GM10248 (cell line): ENCODE results near the gene TFDP2.

ENCODE experiments used
- CTCF ChIA-PET: fragments of 300-600 bp; sonication (Branson Sonifier 250); formaldehyde crosslinking; extraction: SDS; loops from one replicate; lab custom pipeline; 2021; ENCODE audit warnings: antibody characterized with exemption; lab: Yijun Ruan, JAX
- POLR2A ChIA-PET: fragments of 350-650 bp; sonication (Branson Sonifier 250); formaldehyde crosslinking; extraction: SDS; loops from one replicate; lab custom pipeline; 2020; ENCODE audit warnings: antibody characterized with exemption; lab: Yijun Ruan, JAX
- DNase-seq: peaks from one replicate; pipeline ENCODE4 v3.0.0; 2012; ENCODE audit errors: extremely low spot score
- CTCF ChIP-seq: IDR thresholded peaks from 2 replicates; pipeline ENCODE4 v1.5.1; 2012; ENCODE audit warnings: mild to moderate bottlenecking, low read depth; ENCODE audit errors: extremely low read depth, missing control alignments, control extremely low read depth

TFDP2 gene

DNA sequence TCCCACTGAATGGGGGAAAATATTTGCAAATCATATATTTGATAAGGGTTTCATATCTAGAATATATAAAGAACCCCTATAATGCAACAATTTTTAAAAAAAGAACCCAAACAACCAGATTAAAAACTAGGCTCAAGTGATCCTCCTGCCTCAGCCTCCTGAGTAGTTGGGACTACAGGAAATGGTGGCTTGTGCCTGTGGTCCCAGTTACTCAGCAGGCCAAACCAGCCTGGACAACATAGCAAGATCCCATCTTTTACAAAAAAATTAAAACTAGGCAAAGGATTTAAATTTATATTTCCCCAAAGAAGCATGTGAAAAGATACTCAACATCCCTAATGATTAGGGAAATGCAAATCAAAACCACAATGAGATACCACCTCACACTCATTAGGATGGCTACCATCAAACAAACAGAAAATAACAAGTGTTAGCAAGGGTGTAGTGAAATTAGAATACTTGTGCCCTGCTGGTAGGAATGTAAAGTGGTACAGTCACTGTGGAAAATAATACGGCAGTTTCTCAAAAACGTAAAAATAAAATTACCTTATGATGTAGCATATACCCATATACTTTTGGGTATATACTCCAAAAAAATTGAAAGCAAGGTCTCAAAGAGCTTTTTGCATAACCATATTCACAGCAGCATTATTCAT, 19.7 kb downstream of the TFDP2 start:
- no peak for TF ChIP-seq CTCF
- POLR2A ChIA-PET, result no interaction called here
- CTCF ChIA-PET, result no interaction called here
- DNase-seq, result no peak

DNA sequence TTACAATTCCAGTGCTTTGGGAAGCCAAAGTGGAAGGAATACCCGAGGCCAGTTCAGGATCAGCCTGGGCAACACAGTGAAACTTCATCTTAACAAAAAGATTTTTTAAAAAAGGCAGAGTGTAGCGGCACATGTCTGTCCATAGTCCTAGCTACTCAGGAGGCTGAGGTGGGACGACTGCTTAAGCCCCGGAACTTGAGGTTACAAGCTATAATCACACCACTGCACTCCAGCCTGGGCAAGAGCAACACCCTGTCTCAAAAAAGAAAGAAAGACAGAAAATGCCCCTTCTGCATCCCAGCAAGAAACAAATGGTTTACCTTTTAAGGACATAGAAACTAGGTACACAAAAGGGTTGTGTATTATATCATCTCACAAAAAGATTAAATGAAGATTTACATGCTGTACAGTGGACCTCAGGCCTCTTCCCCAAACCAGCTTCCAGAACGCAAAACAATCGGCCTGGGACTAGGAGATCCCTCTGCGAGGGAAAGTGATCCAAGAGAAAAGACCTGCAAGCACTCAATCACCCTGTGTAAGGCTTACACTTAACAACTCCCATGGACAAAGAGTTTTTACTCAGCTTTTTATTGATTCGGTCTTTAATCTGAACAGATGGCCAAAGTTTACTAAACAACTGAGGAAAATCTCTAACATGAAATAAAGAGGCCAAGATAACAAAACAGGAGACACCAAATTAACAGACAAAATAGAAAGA, 21.2 kb downstream of the TFDP2 start:
- no peak for TF ChIP-seq CTCF

GRCh38 chr3:142124243-142124642, 25.1 kb downstream of the TFDP2 start:
- ChIA-PET CTCF (interaction anchor here (1.1 to 2.9 kb wide), 3 partner anchors 138 to 158 kb away, joined by 3 to 14 read pairs (median 12); no protein-coding TSS in a partner anchor), POLR2A (no interaction called here)
- DNase-seq, result no peak
- no peak for TF ChIP-seq CTCF

More for the DNA sequence above, 21.2 kb downstream of the TFDP2 start:
- no peak for DNase-seq
- ChIA-PET POLR2A (no interaction called here), CTCF (interaction anchor here (1.0 kb wide), 1 partner anchor 16 kb away, joined by 4 read pairs; no protein-coding TSS in a partner anchor)

GRCh38 chr3:142120707-142121106, 28.6 kb downstream of the TFDP2 start:
- POLR2A ChIA-PET, result no interaction called here
- CTCF ChIA-PET, result interaction anchor here (1.2 to 1.4 kb wide), 4 partner anchors 16 to 159 kb away, joined by 3 to 5 read pairs (median 3); no protein-coding TSS in a partner anchor
- no peak for TF ChIP-seq CTCF

GRCh38 chr3:142118911-142119310, 30.4 kb downstream of the TFDP2 start:
- no peak for TF ChIP-seq CTCF
- POLR2A ChIA-PET, result no interaction called here
- no peak for DNase-seq
- CTCF ChIA-PET, result interaction anchor here (1.3 kb wide), 1 partner anchor 9 kb away, joined by 4 read pairs; no protein-coding TSS in a partner anchor

More at GRCh38 chr3:142120707-142121106, 28.6 kb downstream of the TFDP2 start:
- DNase-seq, result no peak

GRCh38 chr3:142117056-142117851, 32.1 kb downstream of the TFDP2 start:
- TF ChIP-seq CTCF, result no peak
- DNase-seq, result no peak
- ChIA-PET POLR2A (no interaction called here), CTCF (interaction anchor here (1.3 kb wide), 1 partner anchor 12 kb away, joined by 3 read pairs; no protein-coding TSS in a partner anchor)
